H1 (cell line): ENCODE measurements around the gene ADRA2C. TPM values are rescaled to one million over a fixed set of nuclear protein-coding genes. Genes with fewer than 3 reads are reported as not detected.

Source experiments
- CTCF ChIA-PET: fragments of 300-600 bp; sonication (Branson Sonifier 250); formaldehyde crosslinking; loops from one replicate; lab custom pipeline; 2021; ENCODE audit not compliant: partially characterized antibody; lab: Charles Lee
- POLR2A ChIA-PET: fragments of 300-600 bp; sonication (Branson Sonifier 250); formaldehyde crosslinking; loops from one replicate; lab custom pipeline; 2021; ENCODE audit warnings: inconsistent platforms; ENCODE audit not compliant: partially characterized antibody; lab: Charles Lee
- DNase-seq, 2 experiments: peaks; one replicate each; pipeline versions ENCODE4 v3.0.0 to v3.0.0-alpha.2; 2010 to 2022; ENCODE audit warnings: low spot score in 2 of 2, low read depth in 1 of 2, mixed read lengths in 1 of 2
- FAIRE-seq: peaks from 2 replicates; lab custom pipeline; 2011; peaks lifted over from hg19 to GRCh38; lab: Jason Lieb, UNC
- H2AFZ ChIP-seq: 2 replicates; pipeline ENCODE4 v1.8.1; 2012; ENCODE audit warnings: low read length, inconsistent platforms
- H2AK5ac ChIP-seq: 2 replicates; pipeline ENCODE4 v1.6.1; 2013; ENCODE audit warnings: low read depth, low read length
- H2BK120ac ChIP-seq: replicated peaks from 2 replicates; pipeline ENCODE3; 2013; ENCODE audit warnings: low read depth, low read length, inconsistent platforms
- H2BK12ac ChIP-seq: 2 replicates; pipeline ENCODE4 v1.6.1; 2013; ENCODE audit warnings: low read depth, low read length
- H2BK15ac ChIP-seq: 2 replicates; pipeline ENCODE4 v1.6.1; 2013; ENCODE audit warnings: low read length
- H2BK20ac ChIP-seq: 2 replicates; pipeline ENCODE4 v1.6.1; 2013; ENCODE audit warnings: low read length
- H2BK5ac ChIP-seq: 2 replicates; pipeline ENCODE4 v1.6.1; 2013; ENCODE audit warnings: low read depth, low read length
- H3K14ac ChIP-seq: 2 replicates; pipeline ENCODE4 v1.6.1; 2013; ENCODE audit warnings: inconsistent platforms; ENCODE audit not compliant: insufficient read length
- H3K18ac ChIP-seq: 2 replicates; pipeline ENCODE4 v1.6.1; 2013; ENCODE audit warnings: low read length; ENCODE audit errors: extremely low read depth
- H3K23ac ChIP-seq: 2 replicates; pipeline ENCODE4 v1.6.1; 2013; ENCODE audit warnings: inconsistent platforms; ENCODE audit not compliant: insufficient read length
- H3K23me2 ChIP-seq: 2 replicates; pipeline ENCODE4 v1.6.1; 2013; ENCODE audit warnings: low read depth, low read length
- H3K27ac ChIP-seq: 2 replicates; pipeline ENCODE4 v1.6.1; 2011; ENCODE audit warnings: low read depth, low read length, inconsistent platforms
- H3K27me3 ChIP-seq, 4 experiments: replicated peaks in 1 of 4; 1 replicate in 1 of 4; 2 replicates in 3 of 4; pipeline versions ENCODE4 v1.6.1 to v1.8.1; 2011 to 2013; ENCODE audit warnings: low read length in 3 of 4, mild to moderate bottlenecking in 3 of 4, inconsistent platforms in 2 of 4, mixed read lengths in 2 of 4, moderate library complexity in 1 of 4; ENCODE audit not compliant: control insufficient read depth in 3 of 4, insufficient read depth in 3 of 4; ENCODE audit errors: extremely low read depth in 1 of 4
- H3K36me3 ChIP-seq, 4 experiments: 2 replicates each; pipeline versions ENCODE4 v1.6.1 to v1.8.1; 2011 to 2013; ENCODE audit warnings: mild to moderate bottlenecking in 4 of 4, low read length in 3 of 4, moderate library complexity in 2 of 4, control low read depth in 1 of 4, inconsistent platforms in 1 of 4; ENCODE audit not compliant: insufficient read depth in 4 of 4, control insufficient read depth in 2 of 4
- H3K4ac ChIP-seq: replicated peaks from 2 replicates; pipeline ENCODE3; 2013; ENCODE audit warnings: low read length, low read depth, mixed read lengths, inconsistent platforms; ENCODE audit not compliant: insufficient read length
- H3K4me1 ChIP-seq, 4 experiments: replicated peaks in 1 of 4; 1 replicate in 1 of 4; 2 replicates in 3 of 4; pipeline versions ENCODE4 v1.6.1 to v1.8.1; 2011 to 2013; ENCODE audit warnings: low read length in 3 of 4, inconsistent platforms in 2 of 4, mixed read lengths in 1 of 4; ENCODE audit not compliant: insufficient read depth in 4 of 4, control insufficient read depth in 3 of 4
- H3K4me2 ChIP-seq, 2 experiments: 2 replicates each; pipeline versions ENCODE4 v1.6.1 to v1.8.1; 2011 to 2013; ENCODE audit warnings: low read depth in 2 of 2, low read length in 2 of 2, control low read depth in 1 of 2, inconsistent platforms in 1 of 2, mild to moderate bottlenecking in 1 of 2; ENCODE audit not compliant: insufficient read depth in 1 of 2
- H3K4me3 ChIP-seq, 4 experiments: fragments of 200-600, 300-600 bp in 1 of 4; sonication (generic), shearing (Covaris generic), sonication (Bioruptor Twin) in 1 of 4; 2 replicates each; pipeline versions ENCODE4 v1.5.1 to v1.8.1; 2011 to 2016; ENCODE audit warnings: low read length in 4 of 4, low read depth in 3 of 4, control low read depth in 2 of 4, inconsistent platforms in 2 of 4, mild to moderate bottlenecking in 2 of 4, mixed read lengths in 1 of 4, moderate library complexity in 1 of 4; ENCODE audit not compliant: insufficient read depth in 2 of 4; ENCODE audit errors: extremely low read depth in 1 of 4
- H3K56ac ChIP-seq: replicated peaks from 2 replicates; pipeline ENCODE3; 2013; ENCODE audit warnings: low read depth, mild to moderate bottlenecking, mixed read lengths, low read length, inconsistent platforms; ENCODE audit not compliant: insufficient read length
- H3K79me1 ChIP-seq: 2 replicates; pipeline ENCODE4 v1.6.1; 2013; ENCODE audit warnings: low read depth, low read length, control low read depth
- H3K79me2 ChIP-seq, 2 experiments: 2 replicates each; pipeline versions ENCODE4 v1.6.1 to v1.8.1; 2012 to 2013; ENCODE audit warnings: low read length in 2 of 2, mild to moderate bottlenecking in 2 of 2, inconsistent platforms in 1 of 2; ENCODE audit not compliant: insufficient read depth in 2 of 2, control insufficient read depth in 1 of 2
- H3K9ac ChIP-seq, 4 experiments: replicated peaks in 1 of 4; 1 replicate in 1 of 4; 2 replicates in 3 of 4; pipeline versions ENCODE4 v1.6.1 to v1.8.1; 2011 to 2013; ENCODE audit warnings: low read depth in 3 of 4, low read length in 3 of 4, control low read depth in 2 of 4, mild to moderate bottlenecking in 2 of 4, moderate library complexity in 2 of 4, inconsistent platforms in 1 of 4; ENCODE audit errors: extremely low read depth in 1 of 4
- H3K9me3 ChIP-seq, 2 experiments: 2 replicates each; pipeline versions ENCODE4 v1.6.1 to v1.8.1; 2012 to 2013; ENCODE audit warnings: mild to moderate bottlenecking in 2 of 2, moderate library complexity in 2 of 2, control low read depth in 1 of 2, inconsistent platforms in 1 of 2, low read depth in 1 of 2, low read length in 1 of 2, mixed read lengths in 1 of 2; ENCODE audit not compliant: insufficient read depth in 2 of 2
- H4K20me1 ChIP-seq, 2 experiments: replicated peaks in 1 of 2; 2 replicates each; pipeline versions ENCODE3 to v1.8.1; 2011 to 2013; ENCODE audit warnings: inconsistent platforms in 2 of 2, low read length in 2 of 2, mild to moderate bottlenecking in 1 of 2; ENCODE audit not compliant: insufficient read depth in 2 of 2, control insufficient read depth in 1 of 2
- H4K5ac ChIP-seq: 2 replicates; pipeline ENCODE4 v1.6.1; 2013; ENCODE audit warnings: low read length, low read depth, mixed read lengths, inconsistent platforms; ENCODE audit not compliant: insufficient read length
- H4K8ac ChIP-seq: 2 replicates; pipeline ENCODE4 v1.8.0; 2013; ENCODE audit warnings: mild to moderate bottlenecking, moderate library complexity, low read length, inconsistent platforms; ENCODE audit not compliant: insufficient read depth; ENCODE audit errors: extremely low read depth
- H4K91ac ChIP-seq: replicated peaks from 2 replicates; pipeline ENCODE3; 2013; ENCODE audit warnings: low read length, mixed read lengths, inconsistent platforms; ENCODE audit not compliant: insufficient read length
- BRCA1 ChIP-seq: IDR thresholded peaks from 2 replicates; pipeline ENCODE4 v1.6.1; 2012; ENCODE audit warnings: low read depth, low read length, improper control_type of control experiment
- CBX8 ChIP-seq: fragments of 300-800, 300-1000 bp; sonication (generic); IDR thresholded peaks from 2 replicates; pipeline ENCODE4 v1.7.1; 2016; ENCODE audit warnings: low read depth, low read length, borderline replicate concordance
- CEBPB ChIP-seq: IDR thresholded peaks from 2 replicates; pipeline ENCODE4 v1.6.1; 2012; ENCODE audit warnings: low read depth, low read length
- CHD1 ChIP-seq: IDR thresholded peaks from 2 replicates; pipeline ENCODE4 v1.6.1; 2012; ENCODE audit warnings: low read depth, low read length, improper control_type of control experiment
- FOSL1 ChIP-seq: IDR thresholded peaks from 2 replicates; pipeline ENCODE4 v1.6.1; 2011; ENCODE audit warnings: mild to moderate bottlenecking, low read depth, low read length, moderate library complexity; ENCODE audit not compliant: insufficient read depth
- HDAC2 ChIP-seq, 2 experiments: fragments of 300-600 bp in 1 of 2; sonication (generic) in 1 of 2; IDR thresholded peaks; 2 replicates each; pipeline ENCODE4 v1.6.1; 2011 to 2012; ENCODE audit warnings: low read depth in 2 of 2, low read length in 2 of 2, mild to moderate bottlenecking in 2 of 2, moderate library complexity in 2 of 2, borderline replicate concordance in 1 of 2, inconsistent platforms in 1 of 2
- KDM1A ChIP-seq: fragments of 200-600, 300-600 bp; sonication (generic); IDR thresholded peaks from 2 replicates; pipeline ENCODE4 v1.7.1; 2016; ENCODE audit warnings: mild to moderate bottlenecking, low read length, borderline replicate concordance
- MAFK ChIP-seq: IDR thresholded peaks from 2 replicates; pipeline ENCODE4 v1.6.1; 2012; ENCODE audit warnings: low read depth, mild to moderate bottlenecking, improper control_type of control experiment, low read length
- RBBP5 ChIP-seq: IDR thresholded peaks from 2 replicates; pipeline ENCODE4 v1.7.1; 2012; ENCODE audit warnings: low read depth, mild to moderate bottlenecking, inconsistent platforms, low read length, moderate library complexity, borderline replicate concordance
- SIN3A ChIP-seq, 2 experiments: IDR thresholded peaks in 1 of 2; conservative IDR thresholded peaks in 1 of 2; 2 replicates each; pipeline ENCODE4 v1.6.1; 2011 to 2012; ENCODE audit warnings: low read length in 2 of 2, improper control_type of control experiment in 1 of 2, low read depth in 1 of 2, mild to moderate bottlenecking in 1 of 2
- SP2 ChIP-seq: IDR thresholded peaks from 2 replicates; pipeline ENCODE4 v1.6.1; 2012; ENCODE audit warnings: mild to moderate bottlenecking, low read length, inconsistent platforms
- SP4 ChIP-seq: IDR thresholded peaks from 2 replicates; pipeline ENCODE4 v1.6.1; 2012; ENCODE audit warnings: low read length, inconsistent platforms
- USF2 ChIP-seq: IDR thresholded peaks from 2 replicates; pipeline ENCODE4 v1.6.1; 2011; ENCODE audit warnings: low read length, improper control_type of control experiment
- WGBS, 2 experiments: shearing (Covaris generic) in 1 of 2; methylation state at CpG; one replicate each; pipeline versions ENCODE4 v1.1.6 to v1.1.7; 2013 to 2015; ENCODE audit warnings: low lambda C conversion rate in 2 of 2, mixed read lengths in 2 of 2, inconsistent platforms in 1 of 2, low coverage in 1 of 2, missing lambda C conversion rate in 1 of 2; ENCODE audit not compliant: insufficient replicate concordance in 2 of 2, insufficient coverage in 1 of 2, insufficient read length in 1 of 2; ENCODE audit errors: extremely low coverage in 1 of 2, missing lambda C conversion rate in 1 of 2; 5-methylcytosine and 5-hydroxymethylcytosine counted together
- polyA plus RNA-seq, 7 experiments: library from polyadenylated mRNA; depleted of rRNA in 3 of 7; stranded (reverse) in 5 of 7; unstranded in 2 of 7; fragments of >200 nt in 5 of 7; fragments of 200-250 nt in 2 of 7; gene quantifications; 1 replicate in 5 of 7; 2 replicates in 1 of 7; 4 replicates in 1 of 7; pipeline versions ENCODE4 v1.2.1 to v1.2.3, GENCODE V29; 2011 to 2013; ENCODE audit warnings: missing spikeins in 2 of 7, mixed read lengths in 2 of 7
- total RNA-seq: library from RNA; stranded (reverse); fragmentation: NEBNext Ultra II Directional; extraction: Animal tissue kit (Norgen Biotek cat#: 25700); gene quantifications from 2 replicates; pipeline ENCODE4 v1.2.1, GENCODE V29; 2021

ADRA2C gene
- total and polyA plus RNA-seq, 2 of the 8 experiments (the other 6 are each of a cell fraction or from before 2014, with no cell fraction given): 14.6 to 14.8 TPM

GRCh38 chr4:3717241-3717640, 48.9 kb upstream of the ADRA2C start:
- Histone ChIP-seq H3K4me3 (no peak overlapping the region), H4K91ac (no peak overlapping the region), H3K27me3 (no peaks in the 10 kb centered on the region), H4K8ac (no peak overlapping the region), H3K4me1 (no peaks in the 10 kb centered on the region), H3K4me2 (no peak overlapping the region), H2BK120ac (no peak overlapping the region), H3K18ac (no peak overlapping the region), H3K23me2 (peaks cover 9% of the 10 kb centered on the region; the same call in 1 of the 2 replicates), H2BK20ac (no peak overlapping the region), H3K4ac (no peak overlapping the region), H3K23ac (no peak overlapping the region), H3K56ac (no peak overlapping the region), H2BK12ac (no peak overlapping the region), H3K79me2 (no peaks in the 10 kb centered on the region), H4K5ac (no peak overlapping the region), H2AFZ (no peak overlapping the region), H3K14ac (no peak overlapping the region), H3K79me1 (no peaks in the 10 kb centered on the region), H4K20me1 (peaks cover 0 to 9% of the 10 kb centered on the region in 2 experiments), H2BK5ac (no peak overlapping the region), H2AK5ac (no peak overlapping the region), H2BK15ac (no peak overlapping the region), H3K27ac (no peak overlapping the region), H3K36me3 (no peaks in the 10 kb centered on the region; a peak in 2 of 8 replicates), H3K9me3 (peaks cover 7 to 8% of the 10 kb centered on the region in 2 experiments; a peak in 2 of 4 replicates), H3K9ac (no peak overlapping the region)
- no peak for FAIRE-seq
- ChIA-PET POLR2A (no interaction called here), CTCF (interaction anchor here (0.5 kb wide), 1 partner anchor 38 kb away, joined by 3 read pairs; no protein-coding TSS in a partner anchor)
- 88% methylated on average over 6 of the region's 6 CpGs; no CpG with 5 or more reads in 1 of the 2 experiments for WGBS, 2 experiments
- DNase-seq: no peak
- no peak for TF ChIP-seq CHD1
- TF ChIP-seq SP2: no peak
- no peak for TF ChIP-seq HDAC2 (IDR thresholded peaks at IDR 0.05; ENCODE audit: borderline replicate concordance in 1 of 2, low read depth in 2 of 2, low read length in 2 of 2)
- no peak for TF ChIP-seq KDM1A
- TF ChIP-seq CEBPB: no peak
- no peak for TF ChIP-seq SP4
- TF ChIP-seq MAFK: no peak
- TF ChIP-seq SIN3A (conservative IDR thresholded peaks at IDR 0.05 in 1 of 2, IDR thresholded peaks at IDR 0.05 in 1 of 2; ENCODE audit: low read depth in 1 of 2, low read length in 2 of 2): no peak
- no peak for TF ChIP-seq FOSL1
- TF ChIP-seq CBX8: no peak
- TF ChIP-seq RBBP5: no peak
- no peak for TF ChIP-seq USF2
- no peak for TF ChIP-seq BRCA1
